Activated T-cell treated with anti-CD3 and anti-CD28 coated beads for 4 hours (primary cell): ENCODE measurements around the gene IGF2.
"Not testable (repeated sequence)": the region's sequence is repeated elsewhere in the genome, so short reads cannot be mapped to it uniquely, and the experiment has no call there.

Experiments used
- DNase-seq: peaks from one replicate; pipeline ENCODE4 v3.0.0-alpha.2; 2020

Gene IGF2

GRCh38 chr11:2136209-2136951 lies 2.8 kb downstream of the IGF2 start:
- DNase-seq, result no peak

- no peak for DNase-seq
These were observed 3.5 kb downstream of the IGF2 start for GRCh38 chr11:2135648-2136201.

- no peak for DNase-seq
These were observed 4.1 kb downstream of the IGF2 start for GRCh38 chr11:2135018-2135569.

GRCh38 chr11:2134022-2135010 lies 4.9 kb downstream of the IGF2 start:
- no peak for DNase-seq

- DNase-seq, result no peak
These were observed 5.8 kb downstream of the IGF2 start for GRCh38 chr11:2133241-2134021.

- no peak for DNase-seq
These were observed 6.3 kb downstream of the IGF2 start for GRCh38 chr11:2132874-2133240.

GRCh38 chr11:2132246-2132645 lies 6.9 kb downstream of the IGF2 start:
- no peak for DNase-seq

- no peak for DNase-seq
These were observed 7.6 kb downstream of the IGF2 start for GRCh38 chr11:2131371-2132236.

GRCh38 chr11:2130881-2131352 lies 8.3 kb downstream of the IGF2 start:
- DNase-seq, result no peak

- no peak for DNase-seq
These were observed 9.4 kb downstream of the IGF2 start for GRCh38 chr11:2129699-2130366.

GRCh38 chr11:2129308-2129698 lies 9.9 kb downstream of the IGF2 start:
- DNase-seq, result no peak

- no peak for DNase-seq
These were observed 10.5 kb downstream of the IGF2 start for GRCh38 chr11:2128511-2129307.

- DNase-seq, result no peak
These were observed 11.1 kb downstream of the IGF2 start for GRCh38 chr11:2128130-2128510.

- no peak for DNase-seq
These were observed 11.6 kb downstream of the IGF2 start for GRCh38 chr11:2127482-2128129.

- no peak for DNase-seq
These were observed 12.6 kb downstream of the IGF2 start for GRCh38 chr11:2126520-2127085.

GRCh38 chr11:2124736-2125484 lies 14.3 kb downstream of the IGF2 start:
- not testable (repeated sequence) for DNase-seq

- no peak for DNase-seq
These were observed 15.6 kb downstream of the IGF2 start for GRCh38 chr11:2123628-2123960.

- DNase-seq, result no peak
These were observed 16.1 kb downstream of the IGF2 start for GRCh38 chr11:2122907-2123627.
